GM10266 (cell line): Measurements from ENCODE around the gene TACC2.

Experiments
- DNase-seq: peaks from one replicate; pipeline ENCODE4 v3.0.0; 2012; ENCODE audit errors: extremely low spot score
- TF ChIP-seq, protein P1 (sequence below): IDR thresholded peaks from 2 replicates; pipeline ENCODE4 v1.5.1; 2012; ENCODE audit warnings: mild to moderate bottlenecking, low read depth; ENCODE audit not compliant: control insufficient read depth, insufficient read depth; ENCODE audit errors: missing control alignments

TACC2 gene

DNA sequence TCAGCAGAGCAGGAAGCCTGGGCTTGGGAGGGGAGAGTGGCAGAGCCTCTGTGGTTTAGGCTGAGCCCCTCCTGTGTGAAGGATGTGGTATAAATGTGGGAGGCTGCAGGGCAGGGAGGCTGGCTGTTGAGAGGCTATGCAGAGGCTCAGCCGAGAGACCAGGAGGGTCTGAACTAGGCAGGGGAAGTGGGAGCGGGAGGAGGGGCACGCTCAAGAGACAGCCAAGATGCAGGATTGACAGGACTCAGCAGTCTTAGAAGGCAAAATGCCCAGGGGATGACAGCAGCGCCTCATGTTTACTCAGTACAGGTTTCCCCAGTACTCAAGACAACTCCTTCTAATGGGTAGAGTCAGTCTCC is 306.5 kb downstream of the TACC2 start:
- TF ChIP-seq, protein P1, sequence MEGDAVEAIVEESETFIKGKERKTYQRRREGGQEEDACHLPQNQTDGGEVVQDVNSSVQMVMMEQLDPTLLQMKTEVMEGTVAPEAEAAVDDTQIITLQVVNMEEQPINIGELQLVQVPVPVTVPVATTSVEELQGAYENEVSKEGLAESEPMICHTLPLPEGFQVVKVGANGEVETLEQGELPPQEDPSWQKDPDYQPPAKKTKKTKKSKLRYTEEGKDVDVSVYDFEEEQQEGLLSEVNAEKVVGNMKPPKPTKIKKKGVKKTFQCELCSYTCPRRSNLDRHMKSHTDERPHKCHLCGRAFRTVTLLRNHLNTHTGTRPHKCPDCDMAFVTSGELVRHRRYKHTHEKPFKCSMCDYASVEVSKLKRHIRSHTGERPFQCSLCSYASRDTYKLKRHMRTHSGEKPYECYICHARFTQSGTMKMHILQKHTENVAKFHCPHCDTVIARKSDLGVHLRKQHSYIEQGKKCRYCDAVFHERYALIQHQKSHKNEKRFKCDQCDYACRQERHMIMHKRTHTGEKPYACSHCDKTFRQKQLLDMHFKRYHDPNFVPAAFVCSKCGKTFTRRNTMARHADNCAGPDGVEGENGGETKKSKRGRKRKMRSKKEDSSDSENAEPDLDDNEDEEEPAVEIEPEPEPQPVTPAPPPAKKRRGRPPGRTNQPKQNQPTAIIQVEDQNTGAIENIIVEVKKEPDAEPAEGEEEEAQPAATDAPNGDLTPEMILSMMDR = no peak
- DNase-seq = no peak

DNA sequence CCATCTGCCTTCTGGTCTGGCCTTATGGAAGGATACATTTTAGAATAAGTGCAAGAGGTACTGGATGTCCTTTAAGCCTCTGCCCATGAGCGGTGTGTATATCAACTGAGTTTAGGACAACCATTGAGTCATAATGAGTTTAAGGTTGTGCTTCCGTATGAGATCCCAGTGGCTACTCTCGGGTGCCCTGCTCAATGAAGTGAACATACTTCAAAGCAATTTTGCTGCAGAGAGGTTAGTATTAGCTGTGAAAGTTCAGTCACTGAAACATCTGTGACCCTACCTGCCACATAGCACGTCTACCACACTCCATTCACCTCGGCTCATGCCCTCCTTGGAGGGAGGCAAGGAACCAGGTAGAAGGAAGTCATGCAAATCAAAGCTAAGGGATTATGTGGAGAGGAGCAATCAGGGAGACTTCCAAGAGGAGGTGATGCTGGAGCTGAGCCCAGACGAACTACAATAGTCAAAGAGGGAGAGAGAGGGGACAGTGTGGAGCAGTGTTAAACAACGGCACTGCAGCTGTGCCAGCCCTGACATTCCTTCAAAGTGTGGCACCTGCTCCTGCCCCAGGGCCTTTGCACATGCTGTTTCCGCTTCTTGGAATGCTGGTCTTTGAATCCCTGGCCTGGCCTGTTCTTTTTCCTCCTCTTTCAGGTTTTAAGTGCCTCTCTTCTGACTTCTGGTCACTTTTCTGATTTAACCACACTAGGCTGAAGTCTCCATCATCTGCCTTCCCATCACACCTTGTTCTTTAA is 307.6 kb downstream of the TACC2 start:
- TF ChIP-seq, protein P1 = no peak
- no peak for DNase-seq

DNA sequence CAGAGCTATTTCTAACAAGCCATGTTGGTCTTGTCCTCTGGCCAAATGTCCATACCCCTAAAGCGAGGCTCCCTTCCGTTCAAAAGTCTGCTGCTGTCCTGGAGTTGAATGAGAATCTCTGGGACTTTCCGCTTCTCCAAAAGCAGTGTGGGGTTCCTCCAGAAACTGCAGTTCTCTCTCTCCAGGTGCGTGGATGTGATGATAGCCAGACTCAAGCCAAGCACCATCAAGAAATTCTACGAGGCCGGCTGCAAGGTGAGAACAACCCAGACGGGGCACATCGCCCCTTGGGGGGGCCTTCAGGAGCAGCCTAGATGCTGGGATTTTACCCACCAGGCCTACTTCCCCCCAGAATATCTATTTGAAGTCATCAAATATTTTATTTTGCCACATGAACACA is 308.6 kb downstream of the TACC2 start:
- DNase-seq = no peak
- TF ChIP-seq, protein P1 = no peak

DNA sequence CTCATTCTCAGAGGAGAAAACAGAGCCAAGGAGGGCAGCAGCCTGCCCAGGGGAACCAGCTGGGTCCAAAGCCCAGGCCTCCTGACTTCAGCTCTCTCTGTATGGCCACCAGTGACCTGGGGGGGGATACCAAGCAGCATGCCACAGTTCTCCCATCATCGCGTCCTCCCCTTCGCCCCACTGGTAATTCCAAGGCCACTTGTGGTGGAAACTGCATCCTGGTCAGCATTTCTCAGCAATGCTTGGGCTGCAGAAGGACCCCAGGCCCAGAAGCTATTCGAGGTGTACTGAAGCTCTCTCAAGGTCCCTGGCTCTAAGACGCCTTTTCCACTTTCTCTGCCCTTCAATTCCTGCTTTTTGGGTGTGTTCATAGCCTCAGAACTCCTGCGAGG is 309.2 kb downstream of the TACC2 start:
- no peak for DNase-seq
- TF ChIP-seq, protein P1 = no peak

DNA sequence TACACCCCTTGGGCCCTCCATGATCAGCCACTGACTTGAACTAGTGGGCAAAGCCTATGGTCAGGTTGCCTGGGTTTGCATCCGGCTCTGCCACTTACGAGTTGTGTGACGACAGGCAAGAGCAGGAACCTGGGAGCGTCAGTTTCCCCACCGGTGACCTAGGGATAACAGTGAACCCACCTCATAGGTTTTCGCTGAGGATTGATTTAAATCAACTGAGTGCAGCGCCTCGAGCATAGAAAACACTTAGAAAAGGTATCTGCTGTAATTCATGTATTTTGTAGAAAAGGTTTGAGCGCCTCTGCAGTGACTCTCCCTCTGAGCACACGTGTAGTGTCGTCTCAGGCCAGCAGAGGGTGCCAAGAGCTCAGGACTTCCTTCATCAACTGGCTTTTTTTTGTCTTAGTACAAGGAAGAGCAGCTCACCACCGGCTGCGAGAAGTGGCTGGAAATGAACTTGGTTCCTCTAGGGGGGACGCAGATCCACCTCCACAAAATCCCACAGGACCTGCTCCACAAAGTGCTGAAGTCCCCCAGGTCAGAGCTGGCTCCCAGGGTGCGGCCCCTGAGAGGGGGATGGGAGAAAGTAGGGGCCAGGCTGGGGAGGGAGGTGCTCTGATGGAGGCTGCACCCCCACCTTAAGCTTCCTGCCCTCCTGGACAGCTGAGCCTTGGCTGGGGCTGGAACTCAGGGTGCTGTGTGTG is 309.8 kb downstream of the TACC2 start:
- DNase-seq = peak; percentile 75
- TF ChIP-seq, protein P1 = peak; percentile 93

DNA sequence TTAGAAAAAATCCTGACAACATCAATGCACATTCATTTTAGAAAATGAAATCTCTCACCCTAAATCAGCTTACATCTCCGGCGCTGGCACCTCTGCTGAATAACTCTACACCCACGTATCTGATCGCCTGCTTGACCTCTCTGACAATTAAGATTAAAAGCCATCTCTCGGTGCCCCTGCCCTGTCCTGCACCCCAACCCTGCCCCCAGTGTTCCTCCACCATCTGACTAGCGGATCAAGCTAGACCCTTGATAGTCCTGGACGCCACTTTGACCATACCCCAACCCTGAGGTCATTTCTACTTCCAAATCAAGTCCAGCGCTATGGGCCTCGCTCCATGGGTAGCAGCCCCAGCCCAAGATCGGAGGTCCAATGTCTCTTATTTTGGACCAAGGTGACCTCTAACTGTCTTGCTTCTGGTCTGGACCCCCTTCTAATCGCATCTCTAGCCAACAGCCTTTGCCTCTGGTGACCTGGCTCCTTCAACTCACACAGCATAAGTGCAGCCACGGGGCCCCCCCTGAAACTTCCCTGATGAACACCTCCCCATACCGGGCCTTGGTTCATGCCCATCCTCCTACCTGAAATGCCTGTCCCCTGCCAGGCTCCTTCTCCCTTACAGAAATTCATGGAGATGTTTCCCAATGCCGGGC is 310.6 kb downstream of the TACC2 start:
- TF ChIP-seq, protein P1 = no peak
- DNase-seq = no peak
